GM19395 (cell line): ENCODE data around the gene USP3.
"Not testable (repeated sequence)": the region's sequence is repeated elsewhere in the genome, so short reads cannot be mapped to it uniquely, and the experiment has no call there.

Experiments
- ATAC-seq: cut with Tn5 transposase; IDR thresholded peaks from one replicate; pipeline ENCODE4 v1.9.1; 2021; ENCODE audit warnings: mild to moderate bottlenecking, moderate library complexity; ENCODE audit not compliant: unreplicated experiment

The USP3 gene

GRCh38 chr15:63605036-63605435 lies 100.6 kb downstream of the USP3 start:
- ATAC-seq, result no peak

- ATAC-seq, result no peak
Measured at GRCh38 chr15:63605816-63606215, 101.4 kb downstream of the USP3 start.

- no peak for ATAC-seq
Measured at GRCh38 chr15:63606308-63606707, 101.9 kb downstream of the USP3 start.

GRCh38 chr15:63608989-63609388 lies 104.6 kb downstream of the USP3 start:
- no peak for ATAC-seq

- no peak for ATAC-seq
Measured at GRCh38 chr15:63609448-63609847, 105.1 kb downstream of the USP3 start.

- ATAC-seq, result peak; percentile 84
Measured at GRCh38 chr15:63610209-63610841, 105.9 kb downstream of the USP3 start.

DNA sequence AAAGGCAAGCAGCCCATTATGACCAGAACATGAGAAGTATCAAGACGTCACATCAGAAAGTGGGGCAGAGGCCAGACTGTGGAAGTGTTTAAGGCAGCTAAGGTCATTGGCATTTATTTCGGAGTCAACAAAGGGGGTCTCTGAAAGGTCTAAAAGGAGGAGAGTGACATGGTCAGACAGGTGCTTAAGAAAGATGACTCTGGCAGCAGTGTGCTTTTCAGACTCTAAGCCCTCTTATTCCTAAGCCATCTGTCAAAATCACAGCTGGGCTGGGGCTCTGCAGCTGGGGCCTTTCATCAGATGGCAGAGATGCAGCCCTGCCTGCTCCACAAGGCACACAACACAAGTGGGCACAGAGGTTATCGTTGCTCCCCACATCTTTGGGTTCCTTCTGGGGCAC lies 106.8 kb downstream of the USP3 start:
- ATAC-seq, result no peak

- no peak for ATAC-seq
Measured at GRCh38 chr15:63612300-63612699, 107.9 kb downstream of the USP3 start.

GRCh38 chr15:63615935-63616334 lies 111.5 kb downstream of the USP3 start:
- no peak for ATAC-seq

DNA sequence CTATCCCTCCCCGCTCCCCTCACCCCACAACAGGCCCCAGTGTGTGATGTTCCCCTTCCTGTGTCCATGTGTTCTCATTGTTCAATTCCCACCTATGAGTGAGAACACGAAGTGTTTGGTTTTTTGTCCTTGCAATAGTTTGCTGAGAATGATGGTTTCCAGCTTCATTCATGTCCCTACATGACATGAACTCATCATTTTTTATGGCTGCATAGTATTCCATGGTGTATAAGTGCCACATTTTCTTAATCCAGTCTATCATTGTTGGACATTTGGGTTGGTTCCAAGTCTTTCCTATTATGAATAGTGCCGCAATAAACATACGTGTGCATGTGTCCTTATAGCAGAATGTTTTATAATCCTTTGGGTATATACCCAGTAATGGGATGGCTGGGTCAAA lies 112.8 kb downstream of the USP3 start:
- not testable (repeated sequence) for ATAC-seq

DNA sequence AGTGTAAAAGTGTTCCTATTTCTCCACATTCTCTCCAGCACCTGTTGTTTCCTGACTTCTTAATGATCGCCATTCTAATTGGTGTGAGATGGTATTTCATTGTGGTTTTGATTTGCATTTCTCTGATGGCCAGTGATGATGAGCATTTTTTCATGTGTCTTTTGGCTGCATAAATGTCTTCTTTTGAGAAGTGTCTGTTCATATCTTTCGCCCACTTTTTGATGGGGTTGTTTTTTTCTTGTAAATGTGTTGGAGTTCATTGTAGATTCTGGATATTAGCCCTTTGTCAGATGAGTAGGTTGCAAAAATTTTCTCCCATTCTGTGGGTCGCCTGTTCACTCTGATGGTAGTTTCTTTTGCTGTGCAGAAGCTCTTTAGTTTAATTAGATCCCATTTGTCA lies 113.2 kb downstream of the USP3 start:
- not testable (repeated sequence) for ATAC-seq

DNA sequence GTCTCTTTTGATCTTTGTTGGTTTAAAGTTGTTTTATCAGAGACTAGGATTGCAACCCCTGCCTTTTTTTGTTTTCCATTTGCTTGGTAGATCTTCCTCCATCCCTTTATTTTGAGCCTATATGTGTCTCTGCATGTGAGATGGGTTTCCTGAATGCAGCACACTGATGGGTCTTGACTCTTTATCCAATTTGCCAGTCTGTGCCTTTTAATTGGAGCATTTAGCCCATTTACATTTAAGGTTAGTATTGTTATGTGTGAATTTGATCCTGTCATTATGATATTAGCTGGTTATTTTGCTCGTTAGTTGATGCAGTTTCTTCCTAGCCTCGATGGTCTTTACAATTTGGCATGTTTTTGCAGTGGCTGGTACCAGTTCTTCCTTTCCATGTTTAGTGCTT lies 116.4 kb downstream of the USP3 start:
- ATAC-seq, result not testable (repeated sequence)

DNA sequence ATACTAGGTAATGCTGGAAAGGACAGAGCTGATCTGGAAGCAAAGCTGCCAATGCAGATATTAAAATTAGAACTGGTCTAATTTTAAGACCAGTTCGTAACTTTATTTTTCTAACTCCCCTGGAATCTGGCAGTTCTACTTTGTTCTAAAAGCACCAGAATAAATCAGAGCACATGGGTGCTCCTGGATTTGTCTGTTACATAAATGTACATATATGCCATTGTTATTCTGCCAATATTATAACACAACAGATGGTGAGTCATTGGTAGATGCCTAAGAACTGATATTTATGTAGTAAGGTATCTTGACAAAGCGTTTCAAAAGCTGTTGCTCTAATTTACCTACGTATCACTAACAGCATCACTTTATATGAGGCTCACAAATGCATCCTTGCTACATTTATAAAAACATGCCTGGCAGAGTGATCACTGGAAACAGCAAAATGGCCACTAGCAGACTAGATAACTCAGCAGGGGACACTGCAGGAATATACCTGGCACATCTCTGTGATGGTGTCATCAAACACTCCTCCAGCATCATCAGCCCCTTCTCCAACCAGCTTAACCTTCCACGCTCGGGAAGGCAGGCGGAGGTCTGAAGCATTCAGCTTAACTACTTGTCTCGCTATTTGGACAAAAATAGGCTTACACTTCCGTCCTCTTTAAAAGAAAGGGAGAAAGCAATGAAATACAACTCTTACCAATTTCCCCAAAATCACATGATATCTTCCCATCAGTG lies 119.0 kb downstream of the USP3 start:
- no peak for ATAC-seq

GRCh38 chr15:63626955-63627354 lies 122.6 kb downstream of the USP3 start:
- peak; percentile 77 for ATAC-seq

- no peak for ATAC-seq
Measured at GRCh38 chr15:63628123-63628822, 123.9 kb downstream of the USP3 start.

GRCh38 chr15:63630036-63630751 lies 125.8 kb downstream of the USP3 start:
- no peak for ATAC-seq

- no peak for ATAC-seq
Measured at GRCh38 chr15:63633312-63633711, 128.9 kb downstream of the USP3 start.

GRCh38 chr15:63634154-63634553 lies 129.8 kb downstream of the USP3 start:
- no peak for ATAC-seq

GRCh38 chr15:63636518-63637061 lies 132.2 kb downstream of the USP3 start:
- no peak for ATAC-seq

- no peak for ATAC-seq
Measured at GRCh38 chr15:63638839-63639238, 134.4 kb downstream of the USP3 start.

DNA sequence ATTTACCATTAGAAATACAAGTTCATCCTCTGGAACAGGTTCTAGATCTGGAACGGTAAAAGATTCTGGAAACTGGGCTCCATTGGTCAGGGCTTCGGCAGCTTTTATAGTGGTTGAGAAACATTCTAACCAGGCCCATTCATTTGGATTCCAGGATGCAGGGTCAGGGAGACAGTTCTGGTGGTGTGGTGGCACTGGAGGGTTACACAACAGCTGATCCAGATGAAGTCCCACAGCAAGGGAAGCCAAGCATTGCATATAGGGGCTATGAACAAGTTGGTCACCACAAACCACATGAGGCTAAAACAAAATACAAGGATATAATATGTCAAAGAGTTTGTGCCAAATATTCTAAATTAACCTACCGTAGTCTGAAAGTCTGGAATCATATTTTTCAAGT lies 135.8 kb downstream of the USP3 start:
- no peak for ATAC-seq
